Ecto neural progenitor cell (in vitro differentiated cells): ENCODE data around the gene ARL15.

Source experiments
- DNase-seq: peaks from one replicate; pipeline ENCODE4 v3.0.0-alpha.2; 2018; ENCODE audit warnings: low spot score

Gene ARL15

GRCh38 chr5:53932351-53932750, 378.0 kb downstream of the ARL15 start:
- no peak for DNase-seq

GRCh38 chr5:53930457-53930856, 379.9 kb downstream of the ARL15 start:
- DNase-seq, result no peak

GRCh38 chr5:53929570-53929969, 380.8 kb downstream of the ARL15 start:
- DNase-seq, result no peak

GRCh38 chr5:53929152-53929551, 381.2 kb downstream of the ARL15 start:
- DNase-seq, result no peak

GRCh38 chr5:53928641-53929040, 381.7 kb downstream of the ARL15 start:
- no peak for DNase-seq

GRCh38 chr5:53927668-53928247, 382.6 kb downstream of the ARL15 start:
- no peak for DNase-seq

- no peak for DNase-seq
Measured at GRCh38 chr5:53926026-53926425, 384.3 kb downstream of the ARL15 start.

GRCh38 chr5:53924392-53924791, 386.0 kb downstream of the ARL15 start:
- DNase-seq, result no peak

- no peak for DNase-seq
Measured at GRCh38 chr5:53923961-53924360, 386.4 kb downstream of the ARL15 start.

GRCh38 chr5:53922508-53923498, 387.6 kb downstream of the ARL15 start:
- no peak for DNase-seq

GRCh38 chr5:53917826-53918225, 392.5 kb downstream of the ARL15 start:
- DNase-seq, result no peak

- no peak for DNase-seq
Measured at GRCh38 chr5:53917095-53917494, 393.3 kb downstream of the ARL15 start.

- DNase-seq, result no peak
Measured at GRCh38 chr5:53915120-53915519, 395.3 kb downstream of the ARL15 start.

GRCh38 chr5:53913941-53914340, 396.4 kb downstream of the ARL15 start:
- DNase-seq, result no peak

GRCh38 chr5:53908757-53909156, 401.6 kb downstream of the ARL15 start:
- DNase-seq, result no peak

GRCh38 chr5:53907827-53908226, 402.5 kb downstream of the ARL15 start:
- DNase-seq, result no peak

GRCh38 chr5:53906736-53907135, 403.6 kb downstream of the ARL15 start:
- DNase-seq, result no peak

GRCh38 chr5:53902296-53902907, 408.0 kb downstream of the ARL15 start:
- no peak for DNase-seq

GRCh38 chr5:53900677-53901076, 409.7 kb downstream of the ARL15 start:
- DNase-seq, result no peak

- DNase-seq, result no peak
Measured at GRCh38 chr5:53895091-53895683, 415.2 kb downstream of the ARL15 start.

GRCh38 chr5:53893626-53894025, 416.7 kb downstream of the ARL15 start:
- DNase-seq, result no peak

GRCh38 chr5:53892224-53892623, 418.1 kb downstream of the ARL15 start:
- DNase-seq, result no peak

- no peak for DNase-seq
Measured at GRCh38 chr5:53891159-53891558, 419.2 kb downstream of the ARL15 start.
